HL-60 (cell line): Measurements from ENCODE around the gene B3GALT4.

Experiments used
- DNase-seq, 2 experiments: peaks; one replicate each; pipeline ENCODE4 v3.0.0-alpha.2; 2010 to 2020; ENCODE audit warnings: low read depth in 1 of 2, low spot score in 1 of 2
- H3K27ac ChIP-seq: fragments of 250-450 bp; sonication (Bioruptor Pico); replicated peaks from 2 replicates; pipeline ENCODE4 v1.5.1; 2020; ENCODE audit warnings: mild to moderate bottlenecking, moderate library complexity
- H3K27me3 ChIP-seq: fragments of 250-450 bp; sonication (Bioruptor Pico); 2 replicates; pipeline ENCODE4 v1.5.1; 2021; ENCODE audit warnings: mild to moderate bottlenecking, moderate library complexity; ENCODE audit not compliant: insufficient read depth, poor library complexity, severe bottlenecking
- H3K4me3 ChIP-seq: replicated peaks from 2 replicates; pipeline ENCODE4 v1.5.1; 2011; ENCODE audit warnings: mild to moderate bottlenecking, control low read depth, low read length; ENCODE audit not compliant: insufficient read depth
- GABPA ChIP-seq: IDR thresholded peaks from 2 replicates; pipeline ENCODE4 v1.6.1; 2012; ENCODE audit warnings: low read depth
- POLR2AphosphoS5 ChIP-seq: IDR thresholded peaks from 2 replicates; pipeline ENCODE4 v1.6.1; 2012; ENCODE audit warnings: low read depth
- REST ChIP-seq: IDR thresholded peaks from 2 replicates; pipeline ENCODE4 v1.6.1; 2012; ENCODE audit warnings: low read depth; ENCODE audit not compliant: insufficient replicate concordance
- SPI1 ChIP-seq: IDR thresholded peaks from 2 replicates; pipeline ENCODE4 v1.6.1; 2012; ENCODE audit warnings: low read depth, mild to moderate bottlenecking, borderline replicate concordance
- TF ChIP-seq, protein P1 (sequence below): IDR thresholded peaks from one replicate; pipeline ENCODE4 v1.5.1; 2011; ENCODE audit warnings: low read length, control low read depth, inconsistent platforms; ENCODE audit not compliant: insufficient read depth

B3GALT4 gene

DNA sequence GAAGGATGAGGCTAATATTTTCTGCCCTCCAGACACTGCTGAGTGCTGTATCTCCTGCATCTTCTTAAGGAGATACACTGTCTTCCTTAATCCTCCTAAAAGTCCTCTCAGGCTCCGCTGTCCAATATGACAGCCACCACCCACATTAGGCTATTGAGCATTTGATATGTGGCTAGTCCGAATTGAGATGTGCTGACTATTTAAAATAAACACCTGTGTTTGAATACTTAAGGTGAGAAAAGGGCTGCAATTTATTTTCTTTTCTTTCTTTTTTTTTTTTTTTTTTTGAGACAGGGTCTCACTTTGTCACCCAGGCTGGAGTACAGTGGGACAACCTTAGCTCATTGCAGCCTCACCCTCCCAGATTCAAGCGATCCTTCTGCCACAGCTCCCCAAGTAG, 25.0 kb downstream of the B3GALT4 start:
- Histone ChIP-seq H3K27ac (no peak overlapping the region), H3K27me3 (no peaks in the 10 kb centered on the region), H3K4me3 (no peak overlapping the region)
- no peak for TF ChIP-seq SPI1
- no peak for TF ChIP-seq POLR2AphosphoS5
- no peak for TF ChIP-seq GABPA
- TF ChIP-seq, protein P1, sequence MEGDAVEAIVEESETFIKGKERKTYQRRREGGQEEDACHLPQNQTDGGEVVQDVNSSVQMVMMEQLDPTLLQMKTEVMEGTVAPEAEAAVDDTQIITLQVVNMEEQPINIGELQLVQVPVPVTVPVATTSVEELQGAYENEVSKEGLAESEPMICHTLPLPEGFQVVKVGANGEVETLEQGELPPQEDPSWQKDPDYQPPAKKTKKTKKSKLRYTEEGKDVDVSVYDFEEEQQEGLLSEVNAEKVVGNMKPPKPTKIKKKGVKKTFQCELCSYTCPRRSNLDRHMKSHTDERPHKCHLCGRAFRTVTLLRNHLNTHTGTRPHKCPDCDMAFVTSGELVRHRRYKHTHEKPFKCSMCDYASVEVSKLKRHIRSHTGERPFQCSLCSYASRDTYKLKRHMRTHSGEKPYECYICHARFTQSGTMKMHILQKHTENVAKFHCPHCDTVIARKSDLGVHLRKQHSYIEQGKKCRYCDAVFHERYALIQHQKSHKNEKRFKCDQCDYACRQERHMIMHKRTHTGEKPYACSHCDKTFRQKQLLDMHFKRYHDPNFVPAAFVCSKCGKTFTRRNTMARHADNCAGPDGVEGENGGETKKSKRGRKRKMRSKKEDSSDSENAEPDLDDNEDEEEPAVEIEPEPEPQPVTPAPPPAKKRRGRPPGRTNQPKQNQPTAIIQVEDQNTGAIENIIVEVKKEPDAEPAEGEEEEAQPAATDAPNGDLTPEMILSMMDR: no peak
- TF ChIP-seq REST: no peak
- DNase-seq: no peak

GRCh38 chr6:33304216-33304615, 27.3 kb downstream of the B3GALT4 start:
- TF ChIP-seq GABPA (no peak), POLR2AphosphoS5 (no peak), REST (no peak), SPI1 (no peak)
- TF ChIP-seq, protein P1: no peak
- H3K4me3 ChIP-seq: no peak overlapping the region

GRCh38 chr6:33305052-33305451, 28.1 kb downstream of the B3GALT4 start:
- TF ChIP-seq SPI1: no peak
- no peak for TF ChIP-seq REST
- no peak for TF ChIP-seq POLR2AphosphoS5
- TF ChIP-seq, protein P1: no peak
- TF ChIP-seq GABPA: no peak

More at GRCh38 chr6:33304216-33304615, 27.3 kb downstream of the B3GALT4 start:
- no peaks in the 10 kb centered on the region for H3K27me3 ChIP-seq
- no peak for DNase-seq
- no peak overlapping the region for H3K27ac ChIP-seq

More at GRCh38 chr6:33305052-33305451, 28.1 kb downstream of the B3GALT4 start:
- no peak for DNase-seq
- Histone ChIP-seq H3K27ac (no peak overlapping the region), H3K27me3 (no peaks in the 10 kb centered on the region), H3K4me3 (no peak overlapping the region)
